GM12878 (cell line): Measurements from ENCODE around the gene SAMD1. TPM values are rescaled to one million over a fixed set of nuclear protein-coding genes. Genes with fewer than 3 reads are reported as not detected.

Experiments
- ATAC-seq: fragments of 200-7000 bp; cut with Tn5 transposase; 3 replicates; pipeline ENCODE4 v1.9.1; 2020; ENCODE audit warnings: mild to moderate bottlenecking, moderate library complexity
- BruUV-seq: library from RNA; stranded (reverse); fragments of 400-500 nt; replicated peaks from 2 replicates; lab custom pipeline; 2021; lab: Mats Ljungman, UMichigan
- CTCF ChIA-PET: fragments of 300-600 bp; sonication (Branson Sonifier 250); formaldehyde crosslinking; extraction: SDS; loops from one replicate; lab custom pipeline; 2021; ENCODE audit warnings: inconsistent platforms; lab: Yijun Ruan, JAX
- POLR2A ChIA-PET: fragments of 350-600 bp; formaldehyde crosslinking; extraction: SDS; loops from one replicate; lab custom pipeline; 2021; ENCODE audit warnings: inconsistent platforms; lab: Charles Lee
- RAD21 ChIA-PET: fragments of 300-600 bp; sonication (Branson Sonifier 250); formaldehyde crosslinking; loops from one replicate; lab custom pipeline; 2023; ENCODE audit warnings: antibody characterized with exemption; ENCODE audit not compliant: unreplicated experiment; lab: Charles Lee
- SMC1A ChIA-PET: fragments of 300-600 bp; sonication (Branson Sonifier 250); formaldehyde crosslinking; loops from one replicate; lab custom pipeline; 2023; ENCODE audit not compliant: unreplicated experiment, uncharacterized antibody; lab: Charles Lee
- DNase-seq: peaks from one replicate; pipeline ENCODE4 v3.0.0-alpha.2; 2011; ENCODE audit warnings: low read depth, low spot score
- FAIRE-seq: peaks from 3 replicates; lab custom pipeline; 2011; peaks lifted over from hg19 to GRCh38; lab: Jason Lieb, UNC
- H2AFZ ChIP-seq: 2 replicates; pipeline ENCODE4 v1.6.0; 2011; ENCODE audit warnings: low read depth, low read length, control low read depth; ENCODE audit not compliant: control insufficient read depth
- H3K27ac ChIP-seq: 2 replicates; pipeline ENCODE4 v1.5.1; 2011; ENCODE audit warnings: control low read depth; ENCODE audit not compliant: control insufficient read depth, insufficient read depth
- H3K27me3 ChIP-seq, 2 experiments: replicated peaks in 1 of 2; 2 replicates each; pipeline versions ENCODE4 v1.6.0 to v1.6.1; 2011; ENCODE audit warnings: low read length in 1 of 2; ENCODE audit not compliant: control insufficient read depth in 2 of 2, insufficient read depth in 2 of 2
- H3K36me3 ChIP-seq, 2 experiments: 2 replicates each; pipeline ENCODE4 v1.5.1; 2011; ENCODE audit warnings: low read length in 1 of 2; ENCODE audit not compliant: control insufficient read depth in 2 of 2, insufficient read depth in 2 of 2
- H3K4me1 ChIP-seq: 2 replicates; pipeline ENCODE4 v1.6.1; 2011; ENCODE audit warnings: mild to moderate bottlenecking, low read length, moderate library complexity, mixed read lengths; ENCODE audit not compliant: control insufficient read depth, insufficient read depth
- H3K4me2 ChIP-seq: 2 replicates; pipeline ENCODE4 v1.6.0; 2011; ENCODE audit warnings: control low read depth; ENCODE audit not compliant: control insufficient read depth, insufficient read depth
- H3K4me3 ChIP-seq: fragments of 200-600 bp; sonication (generic); 2 replicates; pipeline ENCODE4 v1.5.1; 2016
- H3K79me2 ChIP-seq: 2 replicates; pipeline ENCODE4 v1.6.0; 2011; ENCODE audit warnings: low read length; ENCODE audit not compliant: control insufficient read depth, insufficient read depth
- H3K9ac ChIP-seq: 2 replicates; pipeline ENCODE4 v1.8.0; 2011; ENCODE audit warnings: low read length, control low read depth, mixed read lengths; ENCODE audit not compliant: control insufficient read depth, insufficient read depth
- H3K9me3 ChIP-seq: replicated peaks from 3 replicates; pipeline ENCODE4 v1.5.1; 2011; ENCODE audit warnings: mild to moderate bottlenecking, low read length; ENCODE audit not compliant: control insufficient read depth, insufficient read depth
- H4K20me1 ChIP-seq: 2 replicates; pipeline ENCODE4 v1.6.0; 2011; ENCODE audit not compliant: control insufficient read depth, insufficient read depth
- ASH2L ChIP-seq: fragments of 300-600, 200-600 bp; sonication (generic); IDR thresholded peaks from 2 replicates; pipeline ENCODE4 v1.6.1; 2017; ENCODE audit warnings: low read depth, mild to moderate bottlenecking, borderline replicate concordance
- CEBPB ChIP-seq, 2 experiments: fragments of 150-350 bp in 1 of 2; IDR thresholded peaks; 2 replicates each; pipeline ENCODE4 v1.6.1; 2012 to 2014; ENCODE audit warnings: low read depth in 2 of 2, low read length in 2 of 2, borderline replicate concordance in 1 of 2, inconsistent platforms in 1 of 2
- CTCF ChIP-seq, 3 experiments: IDR thresholded peaks in 2 of 3; conservative IDR thresholded peaks in 1 of 3; 2 replicates each; pipeline ENCODE4 v1.5.1; 2011; ENCODE audit warnings: low read depth in 3 of 3, low read length in 3 of 3, mild to moderate bottlenecking in 3 of 3, control low read depth in 2 of 3, moderate library complexity in 2 of 3, inconsistent platforms in 1 of 3, mixed read lengths in 1 of 3; ENCODE audit not compliant: control insufficient read depth in 2 of 3, insufficient read depth in 1 of 3; ENCODE audit errors: extremely low read depth in 1 of 3
- E2F8 ChIP-seq: fragments of 450-650 bp; IDR thresholded peaks from 2 replicates; pipeline ENCODE4 v1.6.1; 2018; ENCODE audit warnings: mild to moderate bottlenecking, low read depth, moderate library complexity; ENCODE audit not compliant: partially characterized antibody
- KDM1A ChIP-seq: fragments of 200-600 bp; sonication (generic); IDR thresholded peaks from 2 replicates; pipeline ENCODE4 v1.6.1; 2016; ENCODE audit warnings: borderline replicate concordance
- NBN ChIP-seq: fragments of 450-650 bp; IDR thresholded peaks from 2 replicates; pipeline ENCODE4 v1.6.1; 2016
- PAX5 ChIP-seq: IDR thresholded peaks from 2 replicates; pipeline ENCODE4 v1.6.1; 2011; ENCODE audit warnings: low read depth, low read length, borderline replicate concordance
- RAD21 ChIP-seq: IDR thresholded peaks from 2 replicates; pipeline ENCODE4 v1.6.1; 2011; ENCODE audit warnings: mild to moderate bottlenecking, low read depth, low read length, moderate library complexity; ENCODE audit not compliant: insufficient read depth
- STAT1 ChIP-seq: fragments of 450-650 bp; conservative IDR thresholded peaks from 2 replicates; pipeline ENCODE4 v1.6.1; 2014; ENCODE audit warnings: antibody characterized with exemption, mild to moderate bottlenecking
- STAT3 ChIP-seq: IDR thresholded peaks from 2 replicates; pipeline ENCODE4 v1.6.1; 2011; ENCODE audit warnings: low read depth, low read length, improper control_type of control experiment
- ZNF24 ChIP-seq: fragments of 450-650 bp; IDR thresholded peaks from 2 replicates; pipeline ENCODE4 v1.6.1; 2017; ENCODE audit warnings: antibody characterized with exemption, mild to moderate bottlenecking
- WGBS: methylation state at CpG from one replicate; pipeline ENCODE4 v1.1.6; 2016; ENCODE audit warnings: low lambda C conversion rate; ENCODE audit not compliant: insufficient replicate concordance, insufficient coverage; ENCODE audit errors: missing lambda C conversion rate; 5-methylcytosine and 5-hydroxymethylcytosine counted together
- in situ Hi-C: fragments of 300-500 bp; cut with MboI; formaldehyde crosslinking; loops from 9 replicates; pipeline ENCODE4 v1.14.3; 2018; ENCODE audit warnings: mixed read lengths
- intact Hi-C: fragments of 100-400 bp; cut with micrococcal nuclease; formaldehyde crosslinking; loops from one replicate; pipeline ENCODE4 v1.14.2; 2022; ENCODE audit not compliant: unreplicated experiment
- polyA plus RNA-seq, 11 experiments: library from polyadenylated mRNA; depleted of rRNA in 4 of 11; unstranded in 6 of 11; stranded (reverse) in 5 of 11; fragments of >200 nt; fragmentation: Nextera tagmentation in 4 of 11; fragmentation: Illumina TruSeq in 1 of 11; extraction: Ambion mirVana in 4 of 11; extraction: Trizol in 1 of 11; gene quantifications; 1 replicate in 1 of 11; 2 replicates in 10 of 11; pipeline versions ENCODE4 v1.2.1 to v1.2.3, GENCODE V29; 2011 to 2016; ENCODE audit warnings: inconsistent platforms in 2 of 11, missing spikeins in 2 of 11, low read depth in 1 of 11
- total RNA-seq, 4 experiments: library from RNA; depleted of rRNA in 3 of 4; stranded (reverse); fragments of >200 nt in 3 of 4; fragmentation: Illumina TruSeq in 1 of 4; extraction: Trizol in 1 of 4; gene quantifications; 2 replicates each; pipeline versions ENCODE4 v1.2.1 to v1.2.3, GENCODE V29; 2013 to 2021

Gene SAMD1
- total and polyA plus RNA-seq, 10 of the 15 experiments (the other 5 are each of a cell fraction or from before 2014, with no cell fraction given), result 3.0 to 71.7 (median 19.3) TPM

GRCh38 chr19:14097532-14098151 lies 7.1 kb upstream of the SAMD1 start:
- SMC1A ChIA-PET, result no interaction called here
- no TSS peak for BruUV-seq
- no peak overlapping the region for H3K9ac ChIP-seq
- H3K4me3 ChIP-seq, result no peak overlapping the region
- RAD21 ChIA-PET, result no interaction called here
- H3K36me3 ChIP-seq, result peaks cover 2 to 17% of the 10 kb centered on the region in 2 experiments
- no peak overlapping the region for H3K4me2 ChIP-seq
- intact Hi-C loops, result no loop called here
- no peak for ATAC-seq
- DNase-seq, result no peak
- in situ Hi-C loops, result no loop called here
- no peaks in the 10 kb centered on the region for H3K27me3 ChIP-seq
- H4K20me1 ChIP-seq, result no peaks in the 10 kb centered on the region
- H3K27ac ChIP-seq, result no peak overlapping the region
- 89% methylated on average over 21 of the region's 21 CpGs for WGBS
- no peak overlapping the region for H2AFZ ChIP-seq
- FAIRE-seq, result no peak
- H3K9me3 ChIP-seq, result peaks cover 2% of the 10 kb centered on the region; the same call in 1 of the 3 replicates
- no peaks in the 10 kb centered on the region; the same call in 1 of the 2 replicates for H3K79me2 ChIP-seq
- CTCF ChIA-PET, result no interaction called here
- no peaks in the 10 kb centered on the region for H3K4me1 ChIP-seq
- TF ChIP-seq ASH2L (no peak), KDM1A (no peak), ZNF24 (no peak), STAT1 (no peak)
- POLR2A ChIA-PET, result no interaction called here

- peaks cover 2% of the 10 kb centered on the region; the same call in 1 of the 3 replicates for H3K9me3 ChIP-seq
- H4K20me1 ChIP-seq, result no peaks in the 10 kb centered on the region
- no peak for DNase-seq
- CTCF ChIA-PET, result interaction anchor here (0.6 to 1.2 kb wide), 3 partner anchors 18 to 40 kb away, joined by 3 to 5 read pairs (median 5); partner anchors contain the start of gene ASF1B
- H3K9ac ChIP-seq, result no peak overlapping the region
- no peak for ATAC-seq
- intact Hi-C loops, result no loop called here
- in situ Hi-C loops, result no loop called here
- H3K27ac ChIP-seq, result no peak overlapping the region
- WGBS, result 93% methylated on average over 11 of the region's 11 CpGs
- POLR2A ChIA-PET, result no interaction called here
- no peaks in the 10 kb centered on the region; the same call in 1 of the 2 replicates for H3K79me2 ChIP-seq
- BruUV-seq, result no TSS peak
- FAIRE-seq, result no peak
- peaks cover 0 to 13% of the 10 kb centered on the region in 2 experiments for H3K36me3 ChIP-seq
- no peak overlapping the region for H2AFZ ChIP-seq
- RAD21 ChIA-PET, result no interaction called here
- H3K4me2 ChIP-seq, result no peak overlapping the region
- no peak overlapping the region for H3K4me3 ChIP-seq
- SMC1A ChIA-PET, result no interaction called here
- H3K27me3 ChIP-seq, result no peaks in the 10 kb centered on the region
- no peaks in the 10 kb centered on the region for H3K4me1 ChIP-seq
- TF ChIP-seq CEBPB (IDR thresholded peaks at IDR 0.05; ENCODE audit: borderline replicate concordance in 1 of 2, low read depth in 2 of 2, low read length in 2 of 2) (no peak), RAD21 (peak; percentile 18; the same call in 1 of the 2 replicates), E2F8 (no peak), CTCF (IDR thresholded peaks at IDR 0.05 in 2 of 3, conservative IDR thresholded peaks at IDR 0.05 in 1 of 3; ENCODE audit: control insufficient read depth in 2 of 3, extremely low read depth in 1 of 3, insufficient read depth in 1 of 3, low read depth in 3 of 3, low read length in 3 of 3) (peak in 2 of 3 experiments; percentile 14 to 15; a peak in 1 of 6 replicates), STAT3 (no peak), PAX5 (no peak), NBN (no peak)
Observed at GRCh38 chr19:14096272-14096992, 5.9 kb upstream of the SAMD1 start.
